Endothelial cell of umbilical vein (primary cell): ENCODE results near the gene TAF15. TPM values are rescaled to one million over a fixed set of nuclear protein-coding genes. Genes with fewer than 3 reads are reported as not detected.
A peak's percentile ranks its signal among the peaks of the same experiment; 100 is the strongest.

ENCODE experiments used
- BruUV-seq: library from RNA; stranded (reverse); fragments of 400-500 nt; replicated peaks from 2 replicates; lab custom pipeline; 2021; lab: Mats Ljungman, UMichigan
- CTCF ChIA-PET: fragments of 300-600, 350-600 bp; sonication (Branson Sonifier 250); formaldehyde crosslinking; loops from one replicate; lab custom pipeline; 2021; ENCODE audit warnings: antibody characterized with exemption, inconsistent platforms; lab: Charles Lee
- POLR2A ChIA-PET: fragments of 300-600, 350-600 bp; sonication (Branson Sonifier 250); formaldehyde crosslinking; loops from one replicate; lab custom pipeline; 2021; ENCODE audit warnings: antibody characterized with exemption, inconsistent platforms; lab: Charles Lee
- DNase-seq: peaks from one replicate; pipeline ENCODE4 v3.0.0-alpha.2; 2011; ENCODE audit warnings: low read depth, low spot score
- FAIRE-seq: peaks from 2 replicates; lab custom pipeline; 2011; peaks lifted over from hg19 to GRCh38; lab: Jason Lieb, UNC
- H2AFZ ChIP-seq: 2 replicates; pipeline ENCODE4 v1.6.0; 2012; ENCODE audit warnings: low read depth, low read length, control low read depth, inconsistent platforms
- H3K27ac ChIP-seq: 2 replicates; pipeline ENCODE4 v1.5.1; 2011; ENCODE audit warnings: low read depth, mild to moderate bottlenecking, control low read depth, low read length, moderate library complexity; ENCODE audit not compliant: insufficient read depth
- H3K27me3 ChIP-seq, 2 experiments: 2 replicates each; pipeline versions ENCODE4 v1.6.0 to v1.6.1; 2011; ENCODE audit warnings: low read length in 2 of 2, mixed read lengths in 1 of 2; ENCODE audit not compliant: control insufficient read depth in 2 of 2, insufficient read depth in 2 of 2
- H3K36me3 ChIP-seq, 2 experiments: 2 replicates in 1 of 2; 3 replicates in 1 of 2; pipeline ENCODE4 v1.5.1; 2011; ENCODE audit warnings: low read length in 2 of 2, mild to moderate bottlenecking in 1 of 2, moderate library complexity in 1 of 2; ENCODE audit not compliant: control insufficient read depth in 2 of 2, insufficient read depth in 2 of 2; ENCODE audit errors: extremely low read depth in 1 of 2
- H3K4me1 ChIP-seq: 3 replicates; pipeline ENCODE4 v1.5.1; 2011; ENCODE audit warnings: mild to moderate bottlenecking, low read length; ENCODE audit not compliant: control insufficient read depth, insufficient read depth; ENCODE audit errors: extremely low read depth
- H3K4me2 ChIP-seq: 2 replicates; pipeline ENCODE4 v1.6.1; 2011; ENCODE audit warnings: low read length, control low read depth, mixed read lengths; ENCODE audit not compliant: insufficient read depth
- H3K4me3 ChIP-seq, 3 experiments: fragments of 200-600 bp in 1 of 3; sonication (generic), shearing (Covaris generic) in 1 of 3; replicated peaks in 1 of 3; 2 replicates each; pipeline ENCODE4 v1.5.1; 2011 to 2016; ENCODE audit warnings: control low read depth in 3 of 3, low read length in 3 of 3, mild to moderate bottlenecking in 2 of 3, inconsistent platforms in 1 of 3, low read depth in 1 of 3, moderate library complexity in 1 of 3; ENCODE audit not compliant: insufficient read depth in 1 of 3
- H3K79me2 ChIP-seq: 2 replicates; pipeline ENCODE4 v1.6.0; 2012; ENCODE audit warnings: low read length, inconsistent platforms; ENCODE audit not compliant: control insufficient read depth, insufficient read depth
- H3K9ac ChIP-seq: replicated peaks from 2 replicates; pipeline ENCODE3; 2011; ENCODE audit warnings: low read length, control low read depth; ENCODE audit not compliant: insufficient read depth; ENCODE audit errors: extremely low read depth
- H3K9me1 ChIP-seq: replicated peaks from 3 replicates; pipeline ENCODE4 v1.6.0; 2011; ENCODE audit warnings: mild to moderate bottlenecking, low read length; ENCODE audit not compliant: control insufficient read depth, insufficient read depth; ENCODE audit errors: extremely low read depth
- H3K9me3 ChIP-seq: replicated peaks from 2 replicates; pipeline ENCODE4 v1.5.1; 2012; ENCODE audit warnings: low read length, inconsistent platforms; ENCODE audit not compliant: control insufficient read depth, insufficient read depth
- H4K20me1 ChIP-seq: replicated peaks from 2 replicates; pipeline ENCODE3; 2011; ENCODE audit warnings: mild to moderate bottlenecking, low read length; ENCODE audit not compliant: control insufficient read depth, insufficient read depth; ENCODE audit errors: extremely low read depth
- EZH2 ChIP-seq: IDR thresholded peaks from 2 replicates; pipeline ENCODE4 v1.6.1; 2012; ENCODE audit warnings: borderline replicate concordance, low read depth, mild to moderate bottlenecking, moderate library complexity, low read length, inconsistent platforms; ENCODE audit not compliant: severe bottlenecking
- FOS ChIP-seq: IDR thresholded peaks from 2 replicates; pipeline ENCODE4 v1.6.1; 2011; ENCODE audit warnings: mild to moderate bottlenecking, low read length, moderate library complexity, borderline replicate concordance; ENCODE audit not compliant: insufficient read depth
- GATA2 ChIP-seq: IDR thresholded peaks from 2 replicates; pipeline ENCODE4 v1.7.0; 2011; ENCODE audit warnings: low read depth, mild to moderate bottlenecking, moderate library complexity, mixed read lengths, low read length; ENCODE audit not compliant: insufficient read length, insufficient read depth
- JUN ChIP-seq: IDR thresholded peaks from 2 replicates; pipeline ENCODE4 v1.6.1; 2011; ENCODE audit warnings: borderline replicate concordance, low read depth; ENCODE audit not compliant: insufficient read length, insufficient read depth
- MYC ChIP-seq: IDR thresholded peaks from one replicate; pipeline ENCODE4 v1.6.1; 2011; ENCODE audit warnings: mild to moderate bottlenecking, low read depth, low read length
- POLR2A ChIP-seq: IDR thresholded peaks from 2 replicates; pipeline ENCODE4 v1.6.1; 2012; ENCODE audit warnings: low read depth, mild to moderate bottlenecking, control low read depth, low read length
- POLR2AphosphoS5 ChIP-seq: IDR thresholded peaks from 2 replicates; pipeline ENCODE4 v1.6.1; 2012; ENCODE audit warnings: low read depth, mild to moderate bottlenecking, control low read depth, low read length, moderate library complexity; ENCODE audit not compliant: insufficient read depth
- dilution Hi-C: fragments of 300-500 bp; cut with MboI; formaldehyde crosslinking; loops from one replicate; pipeline ENCODE4 v1.15.0; 2019; ENCODE audit warnings: low sequenced_read_pairs; ENCODE audit not compliant: extremely low pct_ligation_motif_present
- intact Hi-C: fragments of 100-400 bp; cut with micrococcal nuclease; formaldehyde crosslinking; loops from one replicate; pipeline ENCODE4 v1.10.0; 2022
- polyA plus RNA-seq, 4 experiments: library from polyadenylated mRNA; depleted of rRNA in 3 of 4; stranded (reverse) in 3 of 4; unstranded in 1 of 4; fragments of >200 nt; gene quantifications; 2 replicates each; pipeline versions ENCODE4 v1.2.1 to v1.2.3, GENCODE V29; 2011 to 2012; ENCODE audit warnings: missing spikeins in 1 of 4
- total RNA-seq: library from RNA; stranded (reverse); gene quantifications from 2 replicates; pipeline ENCODE4 v1.2.3, GENCODE V29; 2021
- TF ChIP-seq, protein P1 (sequence below): IDR thresholded peaks from 2 replicates; pipeline ENCODE4 v1.6.1; 2011; ENCODE audit not compliant: insufficient read depth, insufficient read length
- TF ChIP-seq, protein P2 (sequence below), 2 donors: IDR thresholded peaks; 1 replicate in 1 of 2; 2 replicates in 1 of 2; pipeline ENCODE4 v1.5.1; 2011; ENCODE audit warnings: low read length in 2 of 2, mild to moderate bottlenecking in 2 of 2, moderate library complexity in 2 of 2, control low read depth in 1 of 2, inconsistent platforms in 1 of 2, low read depth in 1 of 2; ENCODE audit not compliant: insufficient read depth in 1 of 2; ENCODE audit errors: extremely low read depth in 1 of 2

Gene TAF15
- total and polyA plus RNA-seq, 2 donors (not counting 3 experiments of a cell fraction or from before 2014, with no cell fraction given), result 59.4 to 247 TPM

DNA sequence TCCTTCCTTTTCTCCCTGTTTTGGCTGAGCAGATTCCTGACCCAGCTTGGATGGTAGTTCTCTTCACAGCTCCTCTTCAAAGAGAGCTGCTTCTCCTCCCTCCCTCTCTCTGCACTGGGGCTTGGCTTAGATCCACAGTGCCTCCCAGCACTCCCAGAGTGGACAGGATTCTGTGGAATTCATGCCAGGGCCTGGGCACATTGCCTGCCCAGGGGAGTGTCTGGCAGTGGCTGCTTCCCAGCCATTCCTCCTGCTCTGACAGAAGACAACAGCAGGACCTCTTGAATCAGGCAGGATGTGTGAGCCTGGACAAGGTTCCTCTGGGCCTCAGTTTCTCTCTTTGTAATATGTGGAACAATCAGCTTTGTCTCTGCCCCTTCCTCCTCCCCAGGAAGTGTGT is 9.3 kb upstream of the TAF15 start:
- peaks cover 27% of the 10 kb centered on the region for H3K4me1 ChIP-seq
- no peak for FAIRE-seq
- dilution Hi-C loops, result no loop called here
- no peak overlapping the region for H3K4me2 ChIP-seq
- ChIA-PET CTCF (interaction anchor here (0.8 to 8.1 kb wide), 7 partner anchors 9 to 186 kb away, joined by 3 to 68 read pairs (median 4); partner anchors contain the start of gene TAF15), POLR2A (interaction anchor here (1.1 kb wide), 1 partner anchor 9 kb away, joined by 6 read pairs; the partner anchor contains the start of gene TAF15)
- H3K9me3 ChIP-seq, result no peaks in the 10 kb centered on the region
- peak overlapping the region; percentile 39 for H2AFZ ChIP-seq
- intact Hi-C loops, result loop anchor here (10.0 kb wide), 2 partner anchors 425 to 555 kb away; partner anchors contain the start of genes SLFN11 and SLFN5
- H3K79me2 ChIP-seq, result no peaks in the 10 kb centered on the region
- H4K20me1 ChIP-seq, result no peaks in the 10 kb centered on the region
- no peak overlapping the region for H3K4me3 ChIP-seq
- H3K27me3 ChIP-seq, result peaks cover 9 to 27% of the 10 kb centered on the region in 2 experiments
- no peak overlapping the region for H3K27ac ChIP-seq
- TF ChIP-seq, protein P1, sequence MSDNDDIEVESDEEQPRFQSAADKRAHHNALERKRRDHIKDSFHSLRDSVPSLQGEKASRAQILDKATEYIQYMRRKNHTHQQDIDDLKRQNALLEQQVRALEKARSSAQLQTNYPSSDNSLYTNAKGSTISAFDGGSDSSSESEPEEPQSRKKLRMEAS, result no peak
- TF ChIP-seq POLR2A, result no peak
- TF ChIP-seq POLR2AphosphoS5, result no peak
- TF ChIP-seq, protein P2, sequence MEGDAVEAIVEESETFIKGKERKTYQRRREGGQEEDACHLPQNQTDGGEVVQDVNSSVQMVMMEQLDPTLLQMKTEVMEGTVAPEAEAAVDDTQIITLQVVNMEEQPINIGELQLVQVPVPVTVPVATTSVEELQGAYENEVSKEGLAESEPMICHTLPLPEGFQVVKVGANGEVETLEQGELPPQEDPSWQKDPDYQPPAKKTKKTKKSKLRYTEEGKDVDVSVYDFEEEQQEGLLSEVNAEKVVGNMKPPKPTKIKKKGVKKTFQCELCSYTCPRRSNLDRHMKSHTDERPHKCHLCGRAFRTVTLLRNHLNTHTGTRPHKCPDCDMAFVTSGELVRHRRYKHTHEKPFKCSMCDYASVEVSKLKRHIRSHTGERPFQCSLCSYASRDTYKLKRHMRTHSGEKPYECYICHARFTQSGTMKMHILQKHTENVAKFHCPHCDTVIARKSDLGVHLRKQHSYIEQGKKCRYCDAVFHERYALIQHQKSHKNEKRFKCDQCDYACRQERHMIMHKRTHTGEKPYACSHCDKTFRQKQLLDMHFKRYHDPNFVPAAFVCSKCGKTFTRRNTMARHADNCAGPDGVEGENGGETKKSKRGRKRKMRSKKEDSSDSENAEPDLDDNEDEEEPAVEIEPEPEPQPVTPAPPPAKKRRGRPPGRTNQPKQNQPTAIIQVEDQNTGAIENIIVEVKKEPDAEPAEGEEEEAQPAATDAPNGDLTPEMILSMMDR (IDR thresholded peaks at IDR 0.05; ENCODE audit: extremely low read depth in 1 of 2, insufficient read depth in 1 of 2, low read depth in 1 of 2, low read length in 2 of 2), result no peak
- no peak for TF ChIP-seq JUN
- no peak for TF ChIP-seq FOS
- TF ChIP-seq MYC, result no peak
- no peak for TF ChIP-seq EZH2
- TF ChIP-seq GATA2, result no peak
- H3K9me1 ChIP-seq, result no peaks in the 10 kb centered on the region
- no peaks in the 10 kb centered on the region for H3K36me3 ChIP-seq
- DNase-seq, result peak; percentile 74
- no TSS peak for BruUV-seq
- H3K9ac ChIP-seq, result no peak overlapping the region
